ENCODE measurements around the gene TATDN2.

The TATDN2 gene

DNA sequence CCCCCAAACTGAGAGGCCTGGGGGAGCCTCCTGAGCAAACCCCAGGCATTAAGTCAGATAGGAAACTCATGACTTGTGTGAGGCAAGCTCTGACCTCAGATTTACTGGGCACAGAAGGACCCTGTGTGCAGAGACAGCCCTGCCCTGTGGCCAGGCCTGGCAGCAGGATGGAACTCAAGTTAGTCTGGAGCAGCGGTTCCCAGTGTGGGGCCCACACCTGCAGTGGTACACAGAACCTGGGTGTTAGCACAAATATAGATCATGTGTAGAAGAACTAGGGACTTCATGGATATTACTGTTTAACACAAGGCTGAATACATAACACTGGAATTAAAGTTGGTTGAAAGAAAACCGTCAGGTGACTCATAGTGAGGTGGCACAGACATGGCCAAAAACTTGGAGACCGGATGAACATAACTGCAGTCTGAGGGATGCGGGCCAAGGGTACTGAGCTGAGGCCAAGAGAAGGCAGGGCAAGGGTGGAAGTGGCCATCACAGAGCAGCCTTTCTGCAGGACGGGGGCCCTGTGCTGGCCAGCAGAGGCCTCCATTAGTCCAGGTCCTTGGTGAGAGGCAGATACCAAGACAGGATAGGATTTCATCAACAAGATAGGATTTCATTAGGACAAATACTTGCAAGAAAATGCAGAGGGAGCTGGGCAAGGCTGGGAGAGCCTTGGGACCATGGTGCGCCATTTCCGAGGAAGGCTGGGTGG is 42.7 kb upstream of the TATDN2 start:
- H2AK5ac ChIP-seq (ENCODE audit: low read length, severe bottlenecking): peak overlapping the region; percentile 68
- DNase-seq: peak; percentile 85

DNA sequence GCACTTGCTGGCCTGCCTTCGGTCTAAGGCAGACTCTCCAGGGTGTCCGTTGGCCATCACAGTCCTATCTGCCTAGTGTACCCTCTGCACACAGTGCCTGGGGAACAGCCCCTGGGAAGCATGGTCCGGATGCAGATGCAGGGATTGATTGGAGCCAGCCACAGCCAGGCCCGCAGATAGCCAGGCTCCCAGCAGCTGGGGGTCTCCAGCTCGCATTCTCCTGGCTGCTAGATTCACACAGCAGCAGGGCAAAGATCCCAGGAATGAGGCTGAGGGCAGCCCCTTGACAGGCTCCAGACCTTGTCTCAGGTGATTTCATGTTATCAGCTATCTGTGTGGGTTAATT is 42.1 kb upstream of the TATDN2 start:
- H2BK12ac ChIP-seq (ENCODE audit: low read length in 2 of 2): peak overlapping the region; percentile 2 to 3
- H2AK5ac ChIP-seq (ENCODE audit: low read length, severe bottlenecking): peak overlapping the region; percentile 10
- peak overlapping the region; percentile 35 for H3K9ac ChIP-seq (ENCODE audit: low read length)
- H2BK5ac ChIP-seq (ENCODE audit: low read depth, low read length, poor library complexity, severe bottlenecking): no peak overlapping the region
- peak overlapping the region; percentile 74 for H4K8ac ChIP-seq (ENCODE audit: low read length)
- H3K4ac ChIP-seq (ENCODE audit: low read depth in 1 of 2, low read length in 2 of 2): peak overlapping the region; percentile 35 to 63
- no peak overlapping the region for H2AFZ ChIP-seq (ENCODE audit: low read depth, low read length)
- no peaks in the 10 kb centered on the region for H3K27me3 ChIP-seq (ENCODE audit: control insufficient read depth in 1 of 2, insufficient read depth in 1 of 2, low read length in 2 of 2)
- no peak overlapping the region for H2BK120ac ChIP-seq (ENCODE audit: low read depth, low read length)
- H2BK15ac ChIP-seq (ENCODE audit: low read depth, poor library complexity, severe bottlenecking): peak overlapping the region; percentile 66
- peaks cover 16% of the 10 kb centered on the region for H3K4me1 ChIP-seq (ENCODE audit: control insufficient read depth, insufficient read depth, low read depth, low read length)
- H3K79me1 ChIP-seq (replicated peaks; ENCODE audit: low read length, poor library complexity, severe bottlenecking): peaks cover 7% of the 10 kb centered on the region
- WGBS: 82% methylated on average over 5 of the region's 5 CpGs
- no peak for DNase-seq
- peak overlapping the region in 1 of 2 experiments; percentile 23 for H3K14ac ChIP-seq (ENCODE audit: low read length in 2 of 2)
- no peak overlapping the region for H3K4me3 ChIP-seq (ENCODE audit: insufficient read depth in 1 of 2, low read depth in 1 of 2, low read length in 2 of 2)
- H3K4me2 ChIP-seq (ENCODE audit: low read length, poor library complexity, severe bottlenecking): no peak overlapping the region
- H4K91ac ChIP-seq (ENCODE audit: low read length): peak overlapping the region; percentile 74
- H3K27ac ChIP-seq (ENCODE audit: low read length, poor library complexity, severe bottlenecking): peak overlapping the region; percentile 85
- H3K18ac ChIP-seq (ENCODE audit: low read depth in 1 of 2, low read length in 2 of 2): peak overlapping the region; percentile 78 to 96
- H3K23ac ChIP-seq (ENCODE audit: low read length in 2 of 2): no peak overlapping the region
- H3K36me3 ChIP-seq (ENCODE audit: control insufficient read depth in 1 of 2, insufficient read depth in 2 of 2, low read depth in 1 of 2, low read length in 2 of 2): peaks cover 13 to 51% of the 10 kb centered on the region in 2 experiments
- no peaks in the 10 kb centered on the region for H3K9me3 ChIP-seq (ENCODE audit: control insufficient read depth, low read length)

More for the DNA sequence above, 42.7 kb upstream of the TATDN2 start:
- Histone ChIP-seq H3K27ac (ENCODE audit: low read length, poor library complexity, severe bottlenecking) (peak overlapping the region; percentile 85), H3K9me3 (ENCODE audit: control insufficient read depth, low read length) (no peaks in the 10 kb centered on the region), H2BK120ac (ENCODE audit: low read depth, low read length) (no peak overlapping the region), H4K91ac (ENCODE audit: low read length) (peak overlapping the region; percentile 74), H3K36me3 (ENCODE audit: control insufficient read depth in 1 of 2, insufficient read depth in 2 of 2, low read depth in 1 of 2, low read length in 2 of 2) (peaks cover 14 to 51% of the 10 kb centered on the region in 2 experiments), H3K4ac (ENCODE audit: low read depth in 1 of 2, low read length in 2 of 2) (peak overlapping the region; percentile 35 to 63), H2BK15ac (ENCODE audit: low read depth, poor library complexity, severe bottlenecking) (peak overlapping the region; percentile 66), H3K79me1 (replicated peaks; ENCODE audit: low read length, poor library complexity, severe bottlenecking) (peaks cover 7% of the 10 kb centered on the region), H3K4me3 (ENCODE audit: insufficient read depth in 1 of 2, low read depth in 1 of 2, low read length in 2 of 2) (no peak overlapping the region), H3K9ac (ENCODE audit: low read length) (peak overlapping the region; percentile 87), H2BK12ac (ENCODE audit: low read length in 2 of 2) (peak overlapping the region in 1 of 2 experiments; percentile 3), H2BK5ac (ENCODE audit: low read depth, low read length, poor library complexity, severe bottlenecking) (peak overlapping the region; percentile 77), H3K18ac (ENCODE audit: low read depth in 1 of 2, low read length in 2 of 2) (peak overlapping the region; percentile 78 to 96), H3K14ac (ENCODE audit: low read length in 2 of 2) (peak overlapping the region in 1 of 2 experiments; percentile 23), H3K4me2 (ENCODE audit: low read length, poor library complexity, severe bottlenecking) (no peak overlapping the region), H4K8ac (ENCODE audit: low read length) (peak overlapping the region; percentile 74), H3K27me3 (ENCODE audit: control insufficient read depth in 1 of 2, insufficient read depth in 1 of 2, low read length in 2 of 2) (no peaks in the 10 kb centered on the region), H3K23ac (ENCODE audit: low read length in 2 of 2) (no peak overlapping the region), H2AFZ (ENCODE audit: low read depth, low read length) (peak overlapping the region; percentile 8), H3K4me1 (ENCODE audit: control insufficient read depth, insufficient read depth, low read depth, low read length) (peaks cover 16% of the 10 kb centered on the region)
- WGBS: 54% methylated on average over 7 of the region's 7 CpGs

DNA sequence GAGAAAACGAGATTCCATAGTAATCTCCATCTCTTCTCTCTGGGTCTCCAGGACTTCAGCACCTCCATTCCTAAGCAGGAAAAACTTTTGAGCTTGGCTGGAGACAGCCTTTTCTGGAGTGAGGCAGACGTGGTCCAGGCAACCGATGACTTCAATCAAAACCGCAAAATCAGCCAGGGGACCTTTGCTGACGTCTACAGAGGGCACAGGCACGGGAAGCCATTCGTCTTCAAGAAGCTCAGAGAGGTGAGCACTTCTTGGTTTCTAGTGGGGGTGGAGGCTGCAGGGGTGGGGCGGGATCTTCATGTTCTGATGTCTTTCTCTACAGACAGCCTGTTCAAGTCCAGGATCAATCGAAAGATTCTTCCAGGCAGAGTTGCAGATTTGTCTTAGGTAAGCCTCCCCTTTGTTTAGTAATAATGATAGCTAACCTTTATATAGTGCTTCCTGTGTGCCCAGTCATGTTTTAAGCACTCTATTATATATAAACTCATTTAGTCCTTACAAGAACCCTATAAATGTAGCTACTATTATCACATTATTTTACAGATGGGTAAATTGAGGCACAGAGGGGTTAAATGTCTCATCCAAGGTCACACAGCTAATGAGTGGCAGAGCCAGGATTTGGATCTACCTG is 35.0 kb upstream of the TATDN2 start:
- Histone ChIP-seq H3K14ac (ENCODE audit: low read length in 2 of 2) (no peak overlapping the region), H3K4me1 (ENCODE audit: control insufficient read depth, insufficient read depth, low read depth, low read length) (no peaks in the 10 kb centered on the region), H2BK5ac (ENCODE audit: low read depth, low read length, poor library complexity, severe bottlenecking) (no peak overlapping the region), H3K4me2 (ENCODE audit: low read length, poor library complexity, severe bottlenecking) (no peak overlapping the region), H3K18ac (ENCODE audit: low read depth in 1 of 2, low read length in 2 of 2) (no peak overlapping the region), H3K4ac (ENCODE audit: low read depth in 1 of 2, low read length in 2 of 2) (no peak overlapping the region), H3K27me3 (ENCODE audit: control insufficient read depth in 1 of 2, insufficient read depth in 1 of 2, low read length in 2 of 2) (no peaks in the 10 kb centered on the region), H2BK12ac (ENCODE audit: low read length in 2 of 2) (no peak overlapping the region), H3K23ac (ENCODE audit: low read length in 2 of 2) (no peak overlapping the region), H2BK120ac (ENCODE audit: low read depth, low read length) (no peak overlapping the region), H3K27ac (ENCODE audit: low read length, poor library complexity, severe bottlenecking) (no peak overlapping the region), H2AK5ac (ENCODE audit: low read length, severe bottlenecking) (no peak overlapping the region), H2AFZ (ENCODE audit: low read depth, low read length) (no peak overlapping the region), H3K4me3 (ENCODE audit: insufficient read depth in 1 of 2, low read depth in 1 of 2, low read length in 2 of 2) (no peak overlapping the region), H4K91ac (ENCODE audit: low read length) (no peak overlapping the region), H2BK15ac (ENCODE audit: low read depth, poor library complexity, severe bottlenecking) (no peak overlapping the region), H4K8ac (ENCODE audit: low read length) (no peak overlapping the region), H3K79me1 (replicated peaks; ENCODE audit: low read length, poor library complexity, severe bottlenecking) (no peaks in the 10 kb centered on the region), H3K9me3 (ENCODE audit: control insufficient read depth, low read length) (no peaks in the 10 kb centered on the region), H3K36me3 (ENCODE audit: control insufficient read depth in 1 of 2, insufficient read depth in 2 of 2, low read depth in 1 of 2, low read length in 2 of 2) (peaks cover 21 to 77% of the 10 kb centered on the region in 2 experiments), H3K9ac (ENCODE audit: low read length) (no peak overlapping the region)
- peak; percentile 65 for DNase-seq
- WGBS: 71% methylated on average over 8 of the region's 9 CpGs

DNA sequence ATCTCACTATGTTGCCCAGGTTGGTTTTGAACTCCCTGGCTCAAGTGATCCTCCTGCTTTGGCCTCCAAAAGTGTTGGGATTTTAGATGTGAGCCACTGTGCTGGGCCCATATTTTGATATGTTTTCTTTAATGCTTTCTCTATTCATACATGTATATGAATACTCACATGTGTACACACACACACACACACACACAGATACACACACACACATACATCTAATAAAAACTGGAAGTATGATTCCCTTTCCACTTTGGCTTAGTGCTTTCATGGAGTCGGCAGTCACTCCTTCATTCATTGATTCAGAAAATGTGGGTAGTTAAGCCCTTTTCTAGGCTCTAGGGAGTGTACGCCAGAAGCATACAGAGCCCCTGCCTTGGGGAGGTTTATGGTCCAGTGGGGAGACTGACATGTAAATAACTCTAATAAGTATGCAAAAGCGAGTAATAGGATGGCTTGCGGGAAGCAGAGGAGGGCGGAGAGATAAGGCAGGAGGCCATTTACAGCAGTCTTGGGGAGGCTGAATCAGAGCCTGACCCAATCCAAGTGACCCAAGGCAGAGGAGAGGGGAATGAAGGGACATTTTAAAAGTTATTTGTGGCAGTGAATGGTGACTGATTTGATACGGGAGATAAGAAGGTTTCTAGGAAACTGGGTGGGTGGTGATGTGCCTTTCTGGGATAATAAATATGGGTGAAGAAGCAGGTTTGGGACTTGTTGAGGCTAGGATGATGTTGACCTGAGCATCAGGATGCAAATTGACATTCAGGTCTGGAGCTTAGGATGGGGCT is 32.5 kb upstream of the TATDN2 start:
- DNase-seq: no peak
- no peak overlapping the region for H2AK5ac ChIP-seq (ENCODE audit: low read length, severe bottlenecking)
- no peak overlapping the region for H2BK15ac ChIP-seq (ENCODE audit: low read depth, poor library complexity, severe bottlenecking)
- peaks cover 22 to 77% of the 10 kb centered on the region in 2 experiments for H3K36me3 ChIP-seq (ENCODE audit: control insufficient read depth in 1 of 2, insufficient read depth in 2 of 2, low read depth in 1 of 2, low read length in 2 of 2)
- H3K18ac ChIP-seq (ENCODE audit: low read depth in 1 of 2, low read length in 2 of 2): no peak overlapping the region
- no peak overlapping the region for H3K4ac ChIP-seq (ENCODE audit: low read depth in 1 of 2, low read length in 2 of 2)
- H3K4me2 ChIP-seq (ENCODE audit: low read length, poor library complexity, severe bottlenecking): no peak overlapping the region
- no peaks in the 10 kb centered on the region for H3K79me1 ChIP-seq (replicated peaks; ENCODE audit: low read length, poor library complexity, severe bottlenecking)
- no peak overlapping the region for H3K27ac ChIP-seq (ENCODE audit: low read length, poor library complexity, severe bottlenecking)
- no peaks in the 10 kb centered on the region for H3K9me3 ChIP-seq (ENCODE audit: control insufficient read depth, low read length)
- H3K23ac ChIP-seq (ENCODE audit: low read length in 2 of 2): no peak overlapping the region
- no peak overlapping the region for H4K8ac ChIP-seq (ENCODE audit: low read length)
- H3K4me3 ChIP-seq (ENCODE audit: insufficient read depth in 1 of 2, low read depth in 1 of 2, low read length in 2 of 2): no peak overlapping the region
- H3K27me3 ChIP-seq (ENCODE audit: control insufficient read depth in 1 of 2, insufficient read depth in 1 of 2, low read length in 2 of 2): no peaks in the 10 kb centered on the region
- WGBS: 92% methylated on average over 6 of the region's 6 CpGs
- no peak overlapping the region for H2BK120ac ChIP-seq (ENCODE audit: low read depth, low read length)
- no peak overlapping the region for H3K14ac ChIP-seq (ENCODE audit: low read length in 2 of 2)
- no peak overlapping the region for H3K9ac ChIP-seq (ENCODE audit: low read length)
- no peak overlapping the region for H2BK12ac ChIP-seq (ENCODE audit: low read length in 2 of 2)
- H4K91ac ChIP-seq (ENCODE audit: low read length): no peak overlapping the region
- H3K4me1 ChIP-seq (ENCODE audit: control insufficient read depth, insufficient read depth, low read depth, low read length): no peaks in the 10 kb centered on the region
- H2AFZ ChIP-seq (ENCODE audit: low read depth, low read length): no peak overlapping the region
- H2BK5ac ChIP-seq (ENCODE audit: low read depth, low read length, poor library complexity, severe bottlenecking): no peak overlapping the region
